Measurements from ENCODE around the gene HEMK1.
A peak's percentile ranks its signal among the peaks of the same experiment; 100 is the strongest.

Gene HEMK1

DNA sequence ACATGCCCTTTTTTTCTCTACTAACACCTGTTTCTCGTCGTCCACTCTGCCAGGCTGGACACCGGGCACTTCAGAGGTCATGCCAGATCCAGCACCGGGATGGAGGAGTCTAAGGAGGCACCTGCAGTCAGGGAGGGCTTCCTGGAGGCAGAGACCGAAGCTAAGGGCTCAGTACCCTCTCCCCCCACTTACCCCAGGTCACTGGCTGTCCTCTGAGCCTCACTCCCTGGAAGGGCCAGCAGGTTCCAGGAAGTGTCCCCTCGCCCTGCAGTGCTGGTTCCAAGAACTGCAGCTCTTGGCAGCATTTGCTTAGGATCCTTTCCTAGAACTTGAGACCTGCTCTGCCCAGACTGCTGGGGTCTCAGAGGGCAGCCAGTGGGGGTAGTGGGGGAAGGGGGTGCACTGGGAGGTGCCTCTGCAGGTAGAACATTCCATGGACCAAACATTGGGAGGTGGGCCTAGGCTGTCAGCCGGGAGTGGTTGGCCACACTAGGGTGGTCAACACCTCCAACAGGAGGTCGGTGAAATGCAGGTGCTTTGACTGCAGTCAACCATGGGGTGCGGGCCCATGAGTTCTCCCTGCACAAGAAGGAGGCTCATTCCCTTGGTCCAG, 30.9 kb downstream of the HEMK1 start:
- DNase-seq (ENCODE audit: low read depth) = no peak

DNA sequence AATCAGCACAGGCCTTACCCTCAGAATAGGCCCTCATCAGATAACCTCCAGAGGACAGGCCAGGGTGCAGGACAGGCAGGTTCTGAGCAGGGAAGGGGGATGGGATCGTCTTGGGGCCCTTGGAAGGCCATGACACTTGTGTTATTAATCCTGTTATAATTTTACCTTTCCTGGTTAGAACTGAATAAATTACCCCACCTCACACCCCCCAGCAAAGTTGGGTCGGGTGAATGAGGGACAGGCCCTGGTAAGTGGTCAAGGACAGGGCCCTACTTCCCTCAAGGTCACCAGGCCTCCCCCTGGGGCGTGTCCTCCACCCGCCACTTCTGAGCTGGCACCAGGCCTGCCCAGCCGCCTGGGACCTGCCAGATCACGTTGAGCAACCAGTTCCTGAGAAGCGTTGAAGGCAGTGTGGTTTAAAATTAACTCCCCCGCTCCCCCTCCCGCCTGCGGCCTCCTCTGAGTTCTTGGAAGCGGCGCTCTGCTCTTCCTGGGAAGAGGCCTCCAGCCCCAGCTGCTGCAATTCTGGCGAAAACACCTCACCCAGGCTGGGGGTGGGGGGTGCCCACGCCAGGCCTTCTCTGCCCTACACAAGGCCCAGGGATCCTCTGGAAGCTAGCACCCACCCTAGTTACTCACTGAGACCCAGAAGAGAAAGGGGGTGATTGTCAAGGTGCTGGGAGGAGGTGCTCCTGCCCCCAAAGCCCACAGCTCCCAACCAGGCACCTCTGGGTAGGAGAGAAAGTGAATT, 31.7 kb downstream of the HEMK1 start:
- DNase-seq (ENCODE audit: low read depth) = peak; percentile 84

DNA sequence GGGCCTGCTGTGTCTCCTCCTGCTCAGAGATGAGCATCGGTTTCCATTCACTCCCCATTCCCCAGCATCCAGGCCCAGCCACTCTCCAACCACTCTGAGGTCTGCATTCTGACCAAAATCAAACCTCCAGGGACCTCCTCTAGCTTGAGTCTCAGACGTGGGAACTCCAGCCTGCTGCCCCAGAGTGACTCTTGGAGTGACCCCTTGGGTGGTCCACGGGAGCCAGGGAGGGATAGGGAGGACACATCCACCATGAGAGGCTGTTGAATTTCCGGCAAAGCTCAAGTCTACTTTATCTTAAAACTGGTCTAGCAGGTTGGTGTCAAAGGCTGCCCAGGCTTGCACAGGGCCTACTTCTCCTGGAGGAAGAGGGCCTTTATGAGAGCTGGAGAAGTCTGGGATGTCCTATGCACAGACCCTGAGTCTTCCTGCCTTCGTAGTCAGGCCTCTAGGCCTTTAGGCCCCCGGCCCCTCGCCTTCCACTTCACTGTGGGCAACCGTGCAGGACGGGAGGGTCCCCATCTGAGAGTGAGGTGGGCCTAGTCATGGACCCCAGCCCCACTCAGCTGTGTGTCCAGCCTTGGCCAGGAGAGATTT, 33.4 kb downstream of the HEMK1 start:
- DNase-seq (ENCODE audit: low read depth) = no peak

DNA sequence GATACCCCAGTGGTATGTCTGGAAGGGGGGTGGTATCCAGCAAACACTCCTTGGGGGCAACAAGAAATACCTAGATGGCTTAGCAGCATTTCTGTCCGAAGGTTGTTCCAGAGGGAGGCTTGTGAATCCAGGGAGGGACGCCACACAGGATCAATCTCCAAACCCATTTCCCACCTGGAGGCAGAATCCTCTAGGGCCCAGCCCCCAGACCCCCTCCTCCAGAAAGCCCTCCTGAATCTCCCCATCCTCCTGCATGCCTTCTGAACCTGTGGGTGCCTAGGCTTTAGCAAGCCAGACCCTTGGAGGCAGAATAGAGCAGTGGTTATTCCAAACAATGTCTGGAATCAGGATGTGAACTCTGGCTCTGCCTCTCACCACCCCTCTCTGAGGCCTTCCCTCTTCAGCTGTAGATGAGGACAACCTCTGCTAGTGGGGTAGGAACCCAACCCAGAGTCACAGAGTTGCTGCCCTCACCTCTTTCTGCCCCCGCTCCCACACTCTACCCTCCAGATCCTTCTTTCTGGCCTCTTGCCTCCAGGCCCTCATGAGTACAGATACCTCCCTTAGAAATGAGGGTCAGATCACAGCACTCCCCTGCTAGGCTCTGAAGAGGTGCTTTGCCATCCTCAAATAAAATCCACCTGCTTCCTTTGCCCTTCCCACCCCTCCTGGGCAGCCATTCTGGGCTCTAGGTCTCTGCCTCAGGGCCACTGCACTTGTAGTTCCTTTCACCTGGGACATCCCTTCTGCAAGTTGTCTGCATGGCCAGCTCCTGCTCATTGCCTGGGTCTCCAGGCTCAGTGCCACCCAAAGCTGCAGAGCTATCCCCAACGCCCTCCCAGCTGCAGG, 34.2 kb downstream of the HEMK1 start:
- no peak for DNase-seq (ENCODE audit: low read depth)

DNA sequence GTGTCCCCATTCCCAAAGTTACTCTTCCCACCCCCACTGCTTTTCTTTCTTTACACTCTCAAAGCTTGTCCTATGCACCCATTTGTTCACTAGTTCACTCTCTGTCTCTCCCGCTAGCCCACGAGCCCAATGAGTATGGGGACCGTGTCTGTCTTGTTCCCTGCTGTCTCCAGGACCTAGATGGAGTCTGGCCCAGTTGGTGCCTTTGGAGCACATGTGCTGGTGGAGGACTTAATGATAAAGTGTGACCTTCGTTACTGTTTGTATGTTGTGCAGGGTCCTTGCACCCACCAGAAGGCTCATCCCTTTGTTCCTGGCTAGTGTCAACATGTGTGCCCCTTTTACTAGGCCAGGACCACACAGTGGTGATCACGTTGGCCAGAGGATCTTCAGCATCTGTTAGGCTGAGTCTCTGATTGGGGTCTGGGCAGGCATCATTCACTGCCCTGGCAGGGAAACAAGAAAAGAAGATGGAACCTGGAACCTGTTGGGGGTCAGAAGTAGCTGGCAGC, 34.8 kb downstream of the HEMK1 start:
- DNase-seq (ENCODE audit: low read depth) = no peak

DNA sequence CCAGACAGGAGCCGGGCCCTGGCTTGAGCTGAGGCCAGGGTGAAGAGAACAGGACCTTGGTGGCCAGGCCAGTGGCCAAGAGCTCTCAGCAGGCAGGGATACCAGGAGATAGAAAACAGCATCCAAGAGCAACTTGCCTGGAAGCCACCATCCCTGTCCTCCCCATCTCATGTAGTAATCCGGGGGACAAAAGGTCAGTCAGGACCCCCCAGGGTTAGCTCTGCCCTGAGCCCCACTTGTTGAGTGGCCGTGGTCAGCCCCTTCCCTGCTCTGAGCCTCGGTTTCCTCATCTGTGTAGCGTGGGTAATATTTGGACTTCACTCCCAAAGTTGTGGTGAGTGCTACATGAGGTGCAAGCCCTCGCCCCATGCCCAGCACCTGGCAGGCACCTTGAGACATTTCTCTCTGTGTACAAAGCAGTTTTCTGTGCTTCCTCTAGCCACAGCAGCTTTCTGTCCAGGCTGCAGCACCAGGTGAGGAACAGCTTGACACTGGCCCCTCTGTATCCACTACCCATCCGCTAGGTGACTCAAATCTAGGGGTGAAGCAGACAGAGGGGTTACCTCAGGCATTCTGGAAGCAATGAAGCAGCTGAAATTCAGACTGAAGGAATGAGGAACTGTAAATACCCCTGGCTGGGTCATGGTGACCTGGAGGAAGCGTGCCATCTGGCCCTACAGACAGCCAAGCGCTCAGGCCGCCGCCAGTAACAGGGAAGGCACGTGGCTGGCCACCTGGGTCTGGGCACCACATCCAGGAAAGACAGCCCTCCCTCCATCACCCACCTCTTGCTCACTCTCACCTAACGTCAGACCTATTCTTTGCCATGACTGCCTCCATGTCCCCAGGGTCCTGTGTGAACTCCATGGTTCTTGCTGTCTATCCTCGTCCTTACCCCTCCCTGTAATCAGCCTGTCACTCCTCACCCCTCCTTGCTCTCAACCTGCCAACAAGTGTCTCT, 35.6 kb downstream of the HEMK1 start:
- DNase-seq (ENCODE audit: low read depth) = no peak

DNA sequence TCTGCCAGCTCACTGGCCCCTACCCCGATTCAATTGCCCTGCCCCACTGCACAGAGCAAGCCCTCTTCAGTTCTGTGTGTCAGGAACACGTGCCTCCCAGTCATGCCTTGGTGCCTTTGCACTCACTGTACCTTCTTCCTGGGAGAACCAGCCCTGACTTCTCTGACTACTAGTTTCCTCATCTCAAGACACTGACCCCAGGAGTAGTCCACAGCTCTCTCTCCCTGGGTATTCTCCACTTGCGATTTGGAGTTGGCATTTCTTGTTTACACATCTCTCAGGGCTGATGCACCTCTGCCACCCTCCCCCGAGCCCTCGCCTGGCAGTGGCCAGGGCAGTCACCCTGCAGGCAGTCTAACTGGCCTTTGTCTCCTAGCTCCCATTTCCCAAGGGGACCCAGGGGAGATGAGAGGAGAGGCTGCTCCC, 36.6 kb downstream of the HEMK1 start:
- DNase-seq (ENCODE audit: low read depth) = no peak

DNA sequence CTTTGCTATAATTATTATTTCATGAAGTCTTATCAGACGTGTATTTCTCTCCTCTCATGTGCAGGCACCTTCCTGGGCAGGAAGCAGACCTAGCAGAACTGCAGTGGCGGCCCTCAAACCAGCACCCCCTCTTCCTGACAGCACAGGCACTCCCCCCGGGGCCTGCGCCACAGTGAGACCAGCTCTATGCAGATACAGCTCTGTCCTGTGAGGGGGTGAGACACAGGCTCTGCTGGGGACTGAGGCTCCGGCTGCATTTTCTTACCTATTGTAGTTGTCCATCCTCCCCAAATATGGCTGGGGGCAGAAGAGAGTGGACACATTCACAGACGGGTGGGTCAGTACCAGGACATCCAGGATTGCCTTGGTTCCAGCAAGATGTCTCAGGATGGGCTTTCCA, 37.3 kb downstream of the HEMK1 start:
- DNase-seq (ENCODE audit: low read depth) = no peak

DNA sequence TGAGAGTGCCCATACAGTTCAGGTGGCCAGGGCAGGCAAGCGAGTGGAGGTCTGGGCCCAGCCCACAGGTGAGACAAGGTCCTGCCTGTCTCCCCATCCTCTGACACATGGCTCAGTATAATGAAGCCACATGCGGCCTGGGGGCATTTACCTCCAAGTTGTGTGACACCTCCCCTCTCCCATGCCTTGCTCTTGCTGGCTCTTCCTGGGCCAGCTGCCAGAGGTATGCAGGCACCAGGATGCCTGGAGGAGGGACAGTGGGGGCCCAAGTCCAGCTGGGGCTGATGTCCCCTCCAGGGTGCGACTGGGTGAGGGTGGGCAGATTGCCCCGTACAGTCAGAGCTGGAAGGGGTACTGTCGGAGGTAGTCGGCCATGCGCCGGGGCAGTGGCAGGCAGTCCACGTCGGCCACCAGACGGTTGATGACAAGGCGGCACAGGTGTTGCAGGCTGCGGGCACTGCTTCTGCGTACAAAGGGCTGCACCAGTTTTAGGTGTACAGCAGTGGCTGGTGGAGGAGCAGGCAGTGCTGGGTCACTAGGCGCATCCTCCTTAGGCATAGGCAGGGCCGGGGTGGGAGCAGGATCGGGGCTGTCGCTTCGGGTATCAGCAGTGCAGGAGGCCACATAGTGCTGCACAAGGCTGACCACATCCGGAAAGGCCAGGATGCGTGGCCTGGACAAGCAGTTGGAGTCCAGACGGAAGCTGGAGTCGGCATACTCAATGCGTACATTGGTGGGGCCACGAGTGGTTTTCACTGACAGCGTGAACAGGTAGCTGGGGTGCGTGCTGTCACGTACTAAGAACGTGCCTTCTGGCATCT, 38.2 kb downstream of the HEMK1 start:
- DNase-seq (ENCODE audit: low read depth) = no peak

DNA sequence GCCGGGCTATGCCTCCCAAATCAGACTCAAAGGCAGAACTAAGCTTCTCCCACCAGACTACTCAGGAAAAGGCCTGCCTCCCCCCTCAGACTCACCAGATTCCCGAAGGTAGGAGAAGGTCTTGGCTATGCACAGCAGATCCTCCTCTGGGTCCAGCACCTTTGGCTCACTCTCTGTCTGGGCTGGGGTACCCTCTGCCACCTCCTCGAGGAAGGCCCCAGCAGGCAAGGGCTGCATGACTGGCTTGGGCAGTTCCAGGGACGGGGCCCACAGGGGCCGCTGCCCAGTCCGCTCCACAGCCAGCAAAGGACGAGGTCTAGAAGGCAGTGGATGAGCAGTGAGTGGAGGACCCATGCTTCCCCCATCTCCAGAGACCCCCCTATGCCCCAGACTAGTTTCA, 39.0 kb downstream of the HEMK1 start:
- no peak for DNase-seq (ENCODE audit: low read depth)

DNA sequence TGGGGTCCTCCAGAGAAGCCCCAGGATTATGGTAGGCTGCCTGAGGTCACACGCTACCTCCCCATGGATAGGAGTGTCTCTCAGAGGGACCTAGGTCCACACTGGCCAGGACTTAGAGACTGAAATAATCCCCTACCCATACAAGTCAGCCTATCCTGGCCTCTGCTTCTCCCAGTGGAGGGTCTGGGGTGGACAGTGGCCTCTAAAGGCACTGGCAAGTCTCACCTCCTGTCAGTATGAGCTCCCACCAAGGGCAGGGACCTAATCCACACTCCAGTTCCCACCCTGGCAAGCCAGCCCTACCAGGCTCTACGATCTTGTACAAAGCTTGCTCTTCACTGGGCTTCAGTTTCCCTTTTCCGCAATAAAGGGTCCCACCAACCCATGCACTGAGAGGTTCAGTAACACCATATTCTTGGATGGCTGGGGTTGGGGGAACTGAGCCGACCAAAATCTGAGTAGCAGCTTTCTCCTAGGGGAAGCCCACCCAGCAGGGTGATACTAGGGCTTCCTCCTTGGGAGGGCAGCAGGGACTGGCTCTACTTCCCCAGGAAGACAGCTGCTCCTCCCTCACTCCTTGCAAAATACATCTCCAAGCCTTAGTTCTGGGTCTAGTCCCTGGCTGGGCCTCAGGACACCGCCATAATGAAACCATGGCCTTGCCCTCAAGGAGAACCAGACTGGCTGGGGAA, 39.9 kb downstream of the HEMK1 start:
- no peak for DNase-seq (ENCODE audit: low read depth)

DNA sequence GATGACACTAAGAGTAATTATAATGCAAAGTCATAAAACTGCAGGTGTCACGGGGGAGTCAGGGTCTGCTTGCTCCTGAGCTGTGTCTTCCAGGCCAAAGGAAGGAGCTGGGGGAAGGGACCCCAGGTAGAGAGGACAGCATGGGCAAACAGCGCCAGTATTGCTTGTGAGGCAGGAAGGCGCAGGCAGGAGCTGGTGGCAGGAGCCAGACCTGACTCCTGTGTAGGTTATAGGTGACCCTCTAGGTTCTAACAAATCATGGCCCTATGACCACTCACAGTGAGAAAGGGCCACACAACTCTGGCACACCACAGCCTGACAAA, 40.4 kb downstream of the HEMK1 start:
- DNase-seq (ENCODE audit: low read depth) = no peak

DNA sequence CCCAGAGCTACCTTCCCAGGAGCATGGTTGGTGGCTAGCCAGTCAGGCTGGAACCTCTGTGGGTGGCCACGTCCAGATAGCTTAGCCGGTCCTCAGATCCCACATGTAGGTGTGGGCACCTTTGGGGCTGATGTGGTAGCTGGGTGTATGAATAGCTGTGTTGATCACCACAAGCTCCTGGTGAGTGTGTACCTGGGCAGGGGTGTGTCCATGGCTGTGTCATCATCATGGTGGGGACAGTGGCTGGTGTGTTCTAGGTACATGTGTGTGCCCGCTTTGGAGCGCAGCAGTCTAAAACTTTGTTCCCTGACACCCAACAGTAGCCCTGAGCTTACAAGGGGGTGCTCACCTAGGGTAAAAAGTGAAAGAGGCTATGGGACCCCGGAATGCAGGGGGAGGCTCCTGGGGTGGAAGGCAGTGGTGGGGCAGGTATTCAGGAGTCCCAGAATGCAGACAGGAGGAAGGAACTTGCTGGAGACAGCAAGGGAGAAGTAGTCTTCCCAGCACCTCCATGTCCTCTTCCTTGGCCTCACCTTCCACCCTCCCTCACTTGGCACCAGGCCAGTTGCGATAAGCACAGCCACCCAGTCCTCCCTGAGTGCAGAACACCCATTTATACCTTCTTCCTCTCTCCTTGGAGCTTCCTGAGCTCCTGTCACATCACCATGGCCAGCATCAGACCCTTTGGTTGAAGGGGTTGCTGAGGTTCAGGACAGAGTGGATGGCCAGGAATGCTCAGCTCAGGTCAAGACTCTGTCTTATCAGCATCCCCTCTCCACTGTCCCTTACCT, 41.1 kb downstream of the HEMK1 start:
- peak; percentile 43 for DNase-seq (ENCODE audit: low read depth)

DNA sequence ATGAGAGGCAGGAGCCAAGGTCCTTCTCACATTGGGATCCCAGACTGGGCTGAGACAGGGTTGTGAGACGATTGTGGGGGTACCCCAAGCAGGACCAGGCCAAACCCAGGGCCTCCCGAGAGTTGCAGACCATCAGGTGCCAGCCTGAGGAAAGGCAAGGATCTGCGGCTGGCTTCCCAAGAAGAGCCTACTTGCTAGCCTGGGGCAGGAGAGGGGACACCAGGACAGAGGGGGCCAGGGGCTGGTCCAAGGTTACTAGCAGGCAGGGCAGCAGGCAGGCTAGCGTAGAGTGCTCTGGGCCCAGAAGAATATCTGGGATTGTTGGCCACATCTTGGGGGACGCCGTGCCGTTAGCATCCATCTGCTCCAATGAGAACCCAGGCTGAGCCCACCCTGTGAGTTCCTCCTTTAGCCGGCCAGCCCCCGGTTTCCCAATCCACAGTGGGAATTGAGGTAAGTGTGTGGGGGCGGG, 41.7 kb downstream of the HEMK1 start:
- no peak for DNase-seq (ENCODE audit: low read depth)

DNA sequence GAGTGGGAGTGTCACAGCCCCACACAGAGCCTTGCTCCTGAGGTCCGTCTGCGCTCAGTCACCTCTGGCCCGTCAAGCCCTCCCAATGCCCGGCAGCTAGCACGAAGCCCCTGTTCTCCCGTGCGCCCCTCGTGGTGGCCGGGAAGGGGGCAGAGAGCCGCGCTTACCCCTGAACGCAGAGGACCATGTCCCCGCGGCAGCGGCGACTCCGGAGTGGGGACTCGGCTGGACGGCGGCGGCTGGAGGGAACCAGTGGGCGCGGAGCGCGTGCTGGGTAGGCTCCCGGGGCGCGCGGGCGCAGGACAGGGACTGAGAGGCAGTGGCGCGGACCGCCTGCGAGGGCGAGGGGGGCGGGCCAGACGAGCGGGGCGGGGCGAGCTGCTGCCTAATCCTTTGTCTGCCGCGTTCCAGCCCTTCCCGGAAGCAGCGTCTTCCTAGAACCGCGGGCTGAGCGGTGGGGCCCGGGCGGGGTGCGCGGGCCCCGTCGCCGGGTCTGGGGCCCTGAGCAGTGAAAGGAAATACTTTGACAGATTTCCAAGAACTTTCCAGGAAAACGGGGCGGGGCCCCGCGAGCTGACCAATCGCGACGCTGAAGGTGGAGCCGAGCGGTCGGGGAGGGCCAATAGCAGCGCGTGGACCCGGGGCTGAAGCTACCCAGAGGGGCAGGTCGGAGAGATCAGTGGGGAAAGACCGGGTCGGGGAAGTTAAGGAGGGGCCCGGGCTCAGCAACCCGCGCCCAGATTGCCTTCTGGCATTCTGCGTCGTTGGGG, 42.3 kb downstream of the HEMK1 start, which contains the start of gene CISH:
TSS of gene CISH (minus strand) at position 311 of the 770 bp plus-strand sequence. CDS start at position 187, 124 bp downstream.
- DNase-seq (ENCODE audit: low read depth) = peak; percentile 94

DNA sequence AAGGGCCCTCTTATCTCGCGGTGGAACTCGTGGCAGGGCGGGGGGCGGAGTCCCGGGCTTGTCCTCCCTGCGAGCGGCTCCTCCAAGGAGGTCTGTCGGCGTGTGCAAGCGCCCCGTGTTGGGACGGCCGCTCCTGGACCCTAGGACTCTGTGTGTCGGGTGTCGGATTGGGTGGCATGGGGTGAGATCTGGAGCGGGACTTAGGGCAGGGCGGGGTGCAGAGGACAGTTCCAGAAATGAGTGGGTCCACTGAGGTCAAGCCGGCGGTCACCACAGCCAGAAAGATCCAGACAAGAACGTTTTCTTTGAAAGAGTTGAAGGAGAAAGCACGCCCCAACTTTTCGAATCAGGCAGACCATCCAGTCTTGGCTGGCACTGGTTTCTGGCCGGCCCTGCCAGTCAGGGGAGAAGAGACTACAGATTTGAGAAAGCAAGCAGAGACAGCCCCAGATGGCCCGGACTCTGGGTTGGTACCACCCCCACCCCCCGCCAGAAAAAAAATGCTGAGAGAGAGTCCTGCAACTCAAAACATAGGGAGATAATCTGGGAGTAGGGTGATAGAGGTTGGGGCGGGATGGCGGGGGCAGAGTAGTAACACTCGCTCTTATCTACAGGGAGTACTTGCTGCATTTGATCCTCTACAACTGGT, 43.0 kb downstream of the HEMK1 start:
- no peak for DNase-seq (ENCODE audit: low read depth)

All from activated gamma-delta T cell treated with anti-CD3 and anti-CD28 coated beads, Interleukin-2, amount 50 U/mL, for 16 hours (primary cell).